ENCODE measurements around the gene CD276.

- TF ChIP-seq CTCF (IDR thresholded peaks at IDR 0.05; ENCODE audit: low read depth, low read length): no peak
- TF ChIP-seq EZH2phosphoT487 (IDR thresholded peaks at IDR 0.05; ENCODE audit: low read depth): no peak
Observed at GRCh38 chr15:73756947-73757513, 72.8 kb downstream of the CD276 start.
